K562 (cell line): Measurements from ENCODE around the gene CRAMP1. TPM values are rescaled to one million over a fixed set of nuclear protein-coding genes. Genes with fewer than 3 reads are reported as not detected.
A peak's percentile ranks its signal among the peaks of the same experiment; 100 is the strongest.

Experiments
- ATAC-seq: fragments of 200-7000 bp; cut with Tn5 transposase; 3 replicates; pipeline ENCODE4 v1.9.1; 2020; ENCODE audit warnings: moderate library complexity
- BruUV-seq: library from RNA; stranded (reverse); fragments of 400-500 nt; replicated peaks from 2 replicates; lab custom pipeline; 2021; lab: Mats Ljungman, UMichigan
- CTCF ChIA-PET: fragments of 300-600 bp; formaldehyde crosslinking; extraction: SDS; loops from one replicate; lab custom pipeline; 2021; ENCODE audit warnings: low intra/inter-chr PET ratio; lab: Yijun Ruan, JAX
- POLR2A ChIA-PET: fragments of 300-600, 350-650 bp; sonication (Branson Sonifier 250); formaldehyde crosslinking; extraction: SDS; loops from one replicate; lab custom pipeline; 2021; ENCODE audit warnings: antibody characterized with exemption, inconsistent platforms; lab: Yijun Ruan, JAX
- DNase-seq, 4 experiments: peaks; one replicate each; pipeline versions ENCODE4 v3.0.0 to v3.0.0-alpha.2; 2011 to 2018; ENCODE audit warnings: low spot score in 3 of 4, mixed read lengths in 3 of 4; ENCODE audit errors: extremely low read depth in 1 of 4
- FAIRE-seq: peaks from 2 replicates; lab custom pipeline; 2011; peaks lifted over from hg19 to GRCh38; lab: Jason Lieb, UNC
- H2AFZ ChIP-seq: 2 replicates; pipeline ENCODE4 v1.6.0; 2011; ENCODE audit warnings: low read depth, low read length, control low read depth, inconsistent platforms
- H3K27ac ChIP-seq: fragments of 200-600 bp; 3 replicates; pipeline ENCODE4 v1.8.0; 2011; ENCODE audit warnings: low read depth, mild to moderate bottlenecking, control low read depth, inconsistent platforms, low read length, moderate library complexity, mixed read lengths; ENCODE audit errors: extremely low read depth
- H3K27me3 ChIP-seq, 2 experiments: fragments of 300-600 bp in 1 of 2; 2 replicates in 1 of 2; 3 replicates in 1 of 2; pipeline versions ENCODE4 v1.6.0 to v1.8.0; 2011; ENCODE audit warnings: inconsistent platforms in 2 of 2, low read length in 2 of 2, mild to moderate bottlenecking in 1 of 2, mixed read lengths in 1 of 2, moderate library complexity in 1 of 2; ENCODE audit not compliant: control insufficient read depth in 2 of 2, insufficient read depth in 2 of 2
- H3K36me3 ChIP-seq: fragments of 300-600 bp; 3 replicates; pipeline ENCODE4 v1.8.0; 2011; ENCODE audit warnings: mild to moderate bottlenecking, low read length, inconsistent platforms; ENCODE audit not compliant: control insufficient read depth, insufficient read depth
- H3K4me1 ChIP-seq, 2 experiments: fragments of 200-600 bp in 1 of 2; replicated peaks in 1 of 2; 2 replicates in 1 of 2; 3 replicates in 1 of 2; pipeline versions ENCODE4 v1.5.1 to v1.8.0; 2011; ENCODE audit warnings: inconsistent platforms in 2 of 2, low read length in 2 of 2, mild to moderate bottlenecking in 1 of 2, mixed read lengths in 1 of 2, moderate library complexity in 1 of 2; ENCODE audit not compliant: control insufficient read depth in 2 of 2, insufficient read depth in 2 of 2
- H3K4me2 ChIP-seq: 2 replicates; pipeline ENCODE4 v1.6.1; 2011; ENCODE audit warnings: low read length, control low read depth, inconsistent platforms, mixed read lengths; ENCODE audit not compliant: insufficient read depth
- H3K4me3 ChIP-seq: fragments of 200-600 bp; sonication (generic), shearing (Covaris generic); 2 replicates; pipeline ENCODE4 v1.5.1; 2016; ENCODE audit warnings: control low read depth, inconsistent platforms
- H3K79me2 ChIP-seq: fragments of 200-600 bp; 3 replicates; pipeline ENCODE4 v1.8.0; 2011; ENCODE audit warnings: low read length, inconsistent platforms; ENCODE audit not compliant: control insufficient read depth, insufficient read depth
- H3K9ac ChIP-seq, 2 experiments: 2 replicates each; pipeline versions ENCODE4 v1.6.0 to v1.6.1; 2011; ENCODE audit warnings: low read depth in 2 of 2, low read length in 2 of 2, control low read depth in 1 of 2, inconsistent platforms in 1 of 2, mild to moderate bottlenecking in 1 of 2, mixed read lengths in 1 of 2; ENCODE audit not compliant: insufficient read depth in 1 of 2
- H3K9me1 ChIP-seq: one replicate; pipeline ENCODE4 v1.6.0; 2011; ENCODE audit warnings: inconsistent platforms, mild to moderate bottlenecking, low read length, moderate library complexity; ENCODE audit not compliant: control insufficient read depth, insufficient read depth
- H3K9me3 ChIP-seq: replicated peaks from 2 replicates; pipeline ENCODE4 v1.5.1; 2011; ENCODE audit warnings: low read depth, low read length, inconsistent platforms; ENCODE audit not compliant: control insufficient read depth, insufficient read depth
- H4K20me1 ChIP-seq: replicated peaks from 2 replicates; pipeline ENCODE4 v1.6.1; 2011; ENCODE audit warnings: low read length, inconsistent platforms, mixed read lengths; ENCODE audit not compliant: control insufficient read depth, insufficient read depth
- EGR1 ChIP-seq: fragments of 450-650 bp; conservative IDR thresholded peaks from 2 replicates; pipeline ENCODE4 v1.6.1; 2017; ENCODE audit warnings: mild to moderate bottlenecking
- ZFP36 ChIP-seq: fragments of 150-350 bp; IDR thresholded peaks from 2 replicates; pipeline ENCODE4 v1.6.1; 2018; ENCODE audit warnings: low read length, low read depth; ENCODE audit not compliant: partially characterized antibody
- WGBS: fragments of 100-300 bp; shearing (Covaris generic); methylation state at CpG from one replicate; pipeline ENCODE4 v1.1.6; 2016; ENCODE audit warnings: low coverage, mixed read lengths; ENCODE audit not compliant: insufficient coverage; ENCODE audit errors: missing lambda C conversion rate; 5-methylcytosine and 5-hydroxymethylcytosine counted together
- in situ Hi-C: fragments of 300-500 bp; cut with MboI; formaldehyde crosslinking; loops from 4 replicates; pipeline ENCODE4 v1.15.0; 2018; ENCODE audit warnings: inconsistent platforms, mixed read lengths
- intact Hi-C: fragments of 100-400 bp; cut with micrococcal nuclease; formaldehyde crosslinking; loops from 2 replicates; pipeline ENCODE4 v1.14.2; 2022
- polyA plus RNA-seq, 8 experiments: library from polyadenylated mRNA; depleted of rRNA in 4 of 8; stranded (reverse) in 5 of 8; unstranded in 3 of 8; fragments of >200 nt; fragmentation: Nextera tagmentation in 2 of 8; fragmentation: Illumina TruSeq in 1 of 8; extraction: Ambion mirVana in 2 of 8; extraction: Trizol in 1 of 8; gene quantifications; 2 replicates each; pipeline versions ENCODE4 v1.2.1 to v1.2.3, GENCODE V29; 2011 to 2014; ENCODE audit warnings: inconsistent platforms in 1 of 8, missing spikeins in 1 of 8
- total RNA-seq, 7 experiments: library from RNA; depleted of rRNA in 6 of 7; stranded (reverse); fragments of >200 nt in 6 of 7; fragmentation: Illumina TruSeq in 2 of 7; extraction: Trizol in 2 of 7; gene quantifications; 2 replicates each; pipeline versions ENCODE4 v1.2.1 to v1.2.3, GENCODE V29; 2011 to 2021; ENCODE audit warnings: low replicate concordance in 1 of 7
- TF ChIP-seq, protein P1 (sequence below): fragments of 450-650 bp; IDR thresholded peaks from 2 replicates; pipeline ENCODE4 v1.7.1; 2018; ENCODE audit warnings: mild to moderate bottlenecking, low read depth; ENCODE audit not compliant: partially characterized antibody

Gene CRAMP1
- total and polyA plus RNA-seq, 9 of the 15 experiments (the other 6 are each of a cell fraction or from before 2014, with no cell fraction given), result 0.52 to 20.8 (median 7.5) TPM

DNA sequence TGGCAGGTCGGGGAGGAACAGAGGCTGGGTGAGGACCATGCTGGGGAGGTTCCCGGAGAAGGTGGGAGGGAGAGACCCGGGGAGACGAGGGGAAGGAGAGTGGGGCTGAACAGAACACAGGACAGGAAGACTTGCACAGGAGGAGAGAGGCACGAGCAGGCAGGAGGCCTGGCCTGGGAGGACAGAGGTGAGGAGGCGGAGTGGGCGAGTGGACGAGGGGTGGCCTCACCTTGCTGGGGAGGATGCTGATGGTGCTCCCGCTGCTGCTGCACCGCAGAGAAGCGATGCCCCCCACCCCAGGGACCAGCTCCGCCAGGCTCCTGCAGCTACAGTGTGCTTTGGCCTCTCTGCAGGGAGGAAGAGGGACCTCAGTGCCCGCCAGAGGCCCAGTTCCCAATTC is 44.2 kb upstream of the CRAMP1 start:
- Histone ChIP-seq H3K4me2 (no peak overlapping the region), H3K9me3 (no peaks in the 10 kb centered on the region), H4K20me1 (no peaks in the 10 kb centered on the region), H3K9me1 (no peaks in the 10 kb centered on the region), H3K9ac (peak overlapping the region in 1 of 2 experiments; percentile 38; a peak in 1 of 4 replicates), H3K79me2 (no peaks in the 10 kb centered on the region), H3K4me1 (peaks cover 0 to 11% of the 10 kb centered on the region in 2 experiments; a peak in 1 of 5 replicates), H3K27me3 (peaks cover 5 to 18% of the 10 kb centered on the region in 2 experiments; a peak in 4 of 5 replicates), H2AFZ (no peak overlapping the region), H3K27ac (no peak overlapping the region), H3K4me3 (no peak overlapping the region), H3K36me3 (no peaks in the 10 kb centered on the region)
- no peak for FAIRE-seq
- intact Hi-C loops, result no loop called here
- in situ Hi-C loops, result no loop called here
- ATAC-seq, result no peak
- TF ChIP-seq ZFP36 (no peak), EGR1 (peak; percentile 25; the same call in 1 of the 2 replicates)
- TF ChIP-seq, protein P1, sequence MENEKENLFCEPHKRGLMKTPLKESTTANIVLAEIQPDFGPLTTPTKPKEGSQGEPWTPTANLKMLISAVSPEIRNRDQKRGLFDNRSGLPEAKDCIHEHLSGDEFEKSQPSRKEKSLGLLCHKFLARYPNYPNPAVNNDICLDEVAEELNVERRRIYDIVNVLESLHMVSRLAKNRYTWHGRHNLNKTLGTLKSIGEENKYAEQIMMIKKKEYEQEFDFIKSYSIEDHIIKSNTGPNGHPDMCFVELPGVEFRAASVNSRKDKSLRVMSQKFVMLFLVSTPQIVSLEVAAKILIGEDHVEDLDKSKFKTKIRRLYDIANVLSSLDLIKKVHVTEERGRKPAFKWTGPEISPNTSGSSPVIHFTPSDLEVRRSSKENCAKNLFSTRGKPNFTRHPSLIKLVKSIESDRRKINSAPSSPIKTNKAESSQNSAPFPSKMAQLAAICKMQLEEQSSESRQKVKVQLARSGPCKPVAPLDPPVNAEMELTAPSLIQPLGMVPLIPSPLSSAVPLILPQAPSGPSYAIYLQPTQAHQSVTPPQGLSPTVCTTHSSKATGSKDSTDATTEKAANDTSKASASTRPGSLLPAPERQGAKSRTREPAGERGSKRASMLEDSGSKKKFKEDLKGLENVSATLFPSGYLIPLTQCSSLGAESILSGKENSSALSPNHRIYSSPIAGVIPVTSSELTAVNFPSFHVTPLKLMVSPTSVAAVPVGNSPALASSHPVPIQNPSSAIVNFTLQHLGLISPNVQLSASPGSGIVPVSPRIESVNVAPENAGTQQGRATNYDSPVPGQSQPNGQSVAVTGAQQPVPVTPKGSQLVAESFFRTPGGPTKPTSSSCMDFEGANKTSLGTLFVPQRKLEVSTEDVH, result no peak
- CTCF ChIA-PET, result no interaction called here
- POLR2A ChIA-PET, result interaction anchor here (0.6 kb wide), 1 partner anchor 148 kb away, joined by 3 read pairs; the partner anchor contains the start of gene UQCC4
- BruUV-seq, result no TSS peak
- WGBS, result 15% methylated on average over 13 of the region's 13 CpGs
- DNase-seq, result no peak
